ENCODE measurements around the gene MSRB2. TPM values are rescaled to one million over a fixed set of nuclear protein-coding genes. Genes with fewer than 3 reads are reported as not detected.

Gene MSRB2
- total RNA-seq, 4 donors from 2014 or later: 3.9 to 15.1 (median 9.1) TPM

DNA sequence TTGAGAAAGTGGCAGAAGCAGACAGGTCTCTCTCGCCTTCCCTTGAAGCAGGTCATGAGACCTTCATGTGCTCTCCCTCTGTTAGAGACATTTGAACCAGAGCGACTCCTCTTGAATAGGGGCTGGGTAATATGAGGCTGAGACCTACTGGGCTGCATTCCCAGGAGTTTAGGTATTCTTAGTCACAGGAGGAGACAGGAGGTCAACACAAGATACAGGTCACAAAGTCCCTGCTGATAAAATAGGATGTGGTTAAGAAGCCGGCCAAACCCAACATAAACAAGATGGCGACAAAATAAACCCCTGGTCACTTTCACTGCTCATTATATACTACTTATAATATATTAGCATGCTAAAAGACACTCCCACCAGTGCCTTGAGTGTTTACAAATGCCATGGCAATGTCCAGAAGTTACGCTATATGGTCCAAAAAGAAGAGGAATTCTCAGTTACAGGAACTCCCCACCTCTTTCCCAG is 43.5 kb upstream of the MSRB2 start:
- intact Hi-C loops (cut with DNase I; ENCODE audit: low total_unique reads): no loop called here
- DNase-seq (ENCODE audit: low spot score in 2 of 2): no peak
- no peak overlapping the region for H3K4me3 ChIP-seq (ENCODE audit: low read depth, poor library complexity, severe bottlenecking)
- 93 to 97% methylated on average over 5 of the region's 5 CpGs for WGBS, 2 donors
- TF ChIP-seq POLR2A (IDR thresholded peaks at IDR 0.05): no peak
- TF ChIP-seq, protein P1, sequence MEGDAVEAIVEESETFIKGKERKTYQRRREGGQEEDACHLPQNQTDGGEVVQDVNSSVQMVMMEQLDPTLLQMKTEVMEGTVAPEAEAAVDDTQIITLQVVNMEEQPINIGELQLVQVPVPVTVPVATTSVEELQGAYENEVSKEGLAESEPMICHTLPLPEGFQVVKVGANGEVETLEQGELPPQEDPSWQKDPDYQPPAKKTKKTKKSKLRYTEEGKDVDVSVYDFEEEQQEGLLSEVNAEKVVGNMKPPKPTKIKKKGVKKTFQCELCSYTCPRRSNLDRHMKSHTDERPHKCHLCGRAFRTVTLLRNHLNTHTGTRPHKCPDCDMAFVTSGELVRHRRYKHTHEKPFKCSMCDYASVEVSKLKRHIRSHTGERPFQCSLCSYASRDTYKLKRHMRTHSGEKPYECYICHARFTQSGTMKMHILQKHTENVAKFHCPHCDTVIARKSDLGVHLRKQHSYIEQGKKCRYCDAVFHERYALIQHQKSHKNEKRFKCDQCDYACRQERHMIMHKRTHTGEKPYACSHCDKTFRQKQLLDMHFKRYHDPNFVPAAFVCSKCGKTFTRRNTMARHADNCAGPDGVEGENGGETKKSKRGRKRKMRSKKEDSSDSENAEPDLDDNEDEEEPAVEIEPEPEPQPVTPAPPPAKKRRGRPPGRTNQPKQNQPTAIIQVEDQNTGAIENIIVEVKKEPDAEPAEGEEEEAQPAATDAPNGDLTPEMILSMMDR (IDR thresholded peaks at IDR 0.05): no peak

GRCh38 chr10:23053036-23053435 is 42.3 kb upstream of the MSRB2 start:
- intact Hi-C loops (cut with DNase I; ENCODE audit: low total_unique reads): no loop called here
- no peak overlapping the region for H3K4me3 ChIP-seq (ENCODE audit: low read depth, poor library complexity, severe bottlenecking)
- TF ChIP-seq, protein P1 (IDR thresholded peaks at IDR 0.05): no peak
- no peak for TF ChIP-seq POLR2A (IDR thresholded peaks at IDR 0.05)
- 35 to 50% methylated on average over 1 of the region's 1 CpG for WGBS, 2 donors
- no peak for DNase-seq (ENCODE audit: low spot score in 2 of 2)

DNA sequence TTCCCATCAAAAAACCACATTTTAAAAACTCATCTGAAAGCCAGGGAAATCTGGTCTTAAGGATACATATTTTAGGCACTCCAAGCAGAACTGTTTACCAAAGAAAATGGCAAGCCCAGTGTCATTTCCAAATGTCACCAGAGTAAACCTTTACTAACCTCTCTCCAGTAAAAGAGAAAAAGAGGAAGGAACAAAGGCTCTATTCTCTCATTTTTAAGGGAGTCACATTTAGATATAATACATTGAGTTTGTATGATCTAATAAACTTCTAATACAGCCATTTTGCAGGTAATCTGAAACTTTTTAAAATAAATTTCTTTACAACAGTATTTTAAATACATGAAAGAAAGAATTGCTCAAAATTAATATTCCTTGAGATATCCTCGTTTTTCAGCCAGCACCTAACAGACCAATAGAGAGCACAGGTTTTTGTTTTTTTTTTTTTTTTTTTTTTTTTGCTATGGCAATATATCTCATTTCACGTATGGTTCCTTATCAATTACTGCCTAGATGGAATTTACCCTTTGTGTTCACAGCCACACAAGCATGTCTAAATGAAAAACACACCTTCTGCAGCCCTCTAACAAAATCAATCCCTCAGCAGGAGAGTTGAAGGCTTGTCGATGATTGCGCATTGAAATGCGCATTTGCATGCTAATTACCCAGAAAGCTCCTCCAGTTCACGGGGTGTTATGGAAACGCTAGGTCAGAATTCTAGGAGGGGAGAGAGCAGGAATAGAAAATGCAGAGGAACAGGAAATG is 39.8 kb upstream of the MSRB2 start:
- DNase-seq (ENCODE audit: low spot score in 2 of 2): no peak
- intact Hi-C loops (cut with DNase I; ENCODE audit: low total_unique reads): no loop called here
- 64 to 68% methylated on average over 7 of the region's 7 CpGs for WGBS, 2 donors
- H3K4me3 ChIP-seq (ENCODE audit: low read depth, poor library complexity, severe bottlenecking): no peak overlapping the region
- TF ChIP-seq, protein P1 (IDR thresholded peaks at IDR 0.05): no peak
- TF ChIP-seq POLR2A (IDR thresholded peaks at IDR 0.05): no peak

DNA sequence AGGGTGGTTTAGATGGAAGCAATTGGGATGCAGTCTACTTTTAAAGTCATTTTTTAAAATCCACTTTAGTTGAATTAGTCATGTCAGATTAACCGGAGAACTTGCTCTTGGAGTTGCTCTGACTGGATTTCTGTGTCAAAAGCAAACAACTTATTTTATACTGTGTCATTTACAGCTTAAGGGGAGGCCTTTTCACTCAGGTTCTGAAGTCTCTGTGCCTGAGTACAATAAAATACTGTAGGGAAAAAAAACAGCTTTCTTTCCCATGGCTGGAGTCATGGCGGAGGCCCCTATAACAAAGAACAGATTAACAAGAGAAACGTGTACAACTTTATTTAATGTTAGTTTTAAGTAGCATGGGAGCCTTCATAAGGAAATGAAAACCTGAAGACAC is 39.2 kb upstream of the MSRB2 start:
- no peak overlapping the region for H3K4me3 ChIP-seq (ENCODE audit: low read depth, poor library complexity, severe bottlenecking)

DNA sequence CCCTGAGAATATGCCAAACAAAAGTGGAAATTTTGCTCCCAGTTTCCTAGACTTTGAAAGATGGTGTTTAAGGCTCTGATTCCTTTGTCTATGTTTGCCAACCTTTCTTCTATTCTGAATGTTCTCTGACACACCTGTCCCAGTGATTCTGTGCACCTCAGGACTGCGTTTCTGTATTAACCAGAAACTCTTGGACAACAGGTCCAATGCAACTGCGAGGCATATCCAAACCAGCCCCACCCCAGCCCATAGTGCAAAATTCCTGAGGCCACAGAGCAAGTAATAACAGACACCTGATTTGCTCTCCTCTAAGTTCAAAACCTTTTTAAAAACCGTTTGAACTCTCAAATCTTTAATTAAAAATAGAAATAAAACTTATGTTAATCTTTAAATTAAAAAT is 37.0 kb upstream of the MSRB2 start:
- TF ChIP-seq, protein P1 (IDR thresholded peaks at IDR 0.05): no peak
- TF ChIP-seq POLR2A (IDR thresholded peaks at IDR 0.05): no peak
- H3K4me3 ChIP-seq (ENCODE audit: low read depth, poor library complexity, severe bottlenecking): no peak overlapping the region
- no peak for DNase-seq (ENCODE audit: low spot score in 2 of 2)
- WGBS, 2 donors: 35 to 36% methylated on average over 3 of the region's 3 CpGs
- intact Hi-C loops (cut with DNase I; ENCODE audit: low total_unique reads): no loop called here

More for the DNA sequence above, 39.2 kb upstream of the MSRB2 start:
- no peak for DNase-seq (ENCODE audit: low spot score in 2 of 2)
- TF ChIP-seq, protein P1 (IDR thresholded peaks at IDR 0.05): no peak
- no peak for TF ChIP-seq POLR2A (IDR thresholded peaks at IDR 0.05)
- intact Hi-C loops (cut with DNase I; ENCODE audit: low total_unique reads): no loop called here
- 77 to 84% methylated on average over 3 of the region's 3 CpGs for WGBS, 2 donors

Data from lower leg skin (tissue), 4 donors.